Uterus (tissue), 2 donors: ENCODE measurements around the gene ERBIN.

ENCODE experiments used
- POLR2A ChIP-seq, 2 donors: fragments of 450-650 bp; IDR thresholded peaks; one replicate each; pipeline ENCODE4 v1.6.1; 2016; ENCODE audit warnings: antibody characterized with exemption in 2 of 2, mild to moderate bottlenecking in 1 of 2, moderate library complexity in 1 of 2
- TF ChIP-seq, protein P1 (sequence below), 4 experiments: fragments of 200-600 bp in 2 of 4; fragments of 450-650 bp in 2 of 4; sonication (generic) in 2 of 4; IDR thresholded peaks; one replicate each; pipeline ENCODE4 v1.5.1; 2016 to 2019; ENCODE audit warnings: antibody characterized with exemption in 4 of 4, mild to moderate bottlenecking in 2 of 4, moderate library complexity in 1 of 4

DNA sequence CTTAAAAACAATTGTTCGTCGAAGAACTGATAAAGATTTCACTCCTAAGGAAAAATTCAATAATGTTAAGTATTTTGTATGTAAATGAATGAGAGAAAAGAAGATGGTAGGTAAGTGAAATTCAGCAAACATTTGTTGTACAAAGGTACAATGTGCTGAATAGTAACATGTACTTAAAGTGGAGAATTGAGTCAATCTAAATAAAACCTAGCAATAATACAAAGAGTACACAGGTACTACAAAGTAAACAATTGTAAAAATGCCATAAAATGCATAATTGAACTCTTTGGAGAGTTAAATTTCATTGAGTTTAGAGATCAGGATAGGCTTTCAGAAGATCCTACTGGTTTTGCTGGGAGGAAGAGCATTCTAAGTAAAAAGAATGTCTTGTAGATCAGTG, 82.9 kb downstream of the ERBIN start:
- TF ChIP-seq, protein P1, sequence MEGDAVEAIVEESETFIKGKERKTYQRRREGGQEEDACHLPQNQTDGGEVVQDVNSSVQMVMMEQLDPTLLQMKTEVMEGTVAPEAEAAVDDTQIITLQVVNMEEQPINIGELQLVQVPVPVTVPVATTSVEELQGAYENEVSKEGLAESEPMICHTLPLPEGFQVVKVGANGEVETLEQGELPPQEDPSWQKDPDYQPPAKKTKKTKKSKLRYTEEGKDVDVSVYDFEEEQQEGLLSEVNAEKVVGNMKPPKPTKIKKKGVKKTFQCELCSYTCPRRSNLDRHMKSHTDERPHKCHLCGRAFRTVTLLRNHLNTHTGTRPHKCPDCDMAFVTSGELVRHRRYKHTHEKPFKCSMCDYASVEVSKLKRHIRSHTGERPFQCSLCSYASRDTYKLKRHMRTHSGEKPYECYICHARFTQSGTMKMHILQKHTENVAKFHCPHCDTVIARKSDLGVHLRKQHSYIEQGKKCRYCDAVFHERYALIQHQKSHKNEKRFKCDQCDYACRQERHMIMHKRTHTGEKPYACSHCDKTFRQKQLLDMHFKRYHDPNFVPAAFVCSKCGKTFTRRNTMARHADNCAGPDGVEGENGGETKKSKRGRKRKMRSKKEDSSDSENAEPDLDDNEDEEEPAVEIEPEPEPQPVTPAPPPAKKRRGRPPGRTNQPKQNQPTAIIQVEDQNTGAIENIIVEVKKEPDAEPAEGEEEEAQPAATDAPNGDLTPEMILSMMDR (IDR thresholded peaks at IDR 0.05), result no peak
- TF ChIP-seq POLR2A (IDR thresholded peaks at IDR 0.05), result no peak
